DND-41 (cell line): ENCODE data around the gene DGKE.

Experiments
- EZH2 ChIP-seq: IDR thresholded peaks from 3 replicates; pipeline ENCODE4 v1.6.1; 2012; ENCODE audit warnings: borderline replicate concordance, low read depth, mild to moderate bottlenecking, moderate library complexity, low read length, inconsistent platforms; ENCODE audit not compliant: severe bottlenecking
- TF ChIP-seq, protein P1 (sequence below): IDR thresholded peaks from 2 replicates; pipeline ENCODE4 v1.5.1; 2012; ENCODE audit warnings: borderline replicate concordance, low read length, moderate library complexity, mild to moderate bottlenecking; ENCODE audit not compliant: poor library complexity, severe bottlenecking; ENCODE audit errors: extremely low read depth

DNA sequence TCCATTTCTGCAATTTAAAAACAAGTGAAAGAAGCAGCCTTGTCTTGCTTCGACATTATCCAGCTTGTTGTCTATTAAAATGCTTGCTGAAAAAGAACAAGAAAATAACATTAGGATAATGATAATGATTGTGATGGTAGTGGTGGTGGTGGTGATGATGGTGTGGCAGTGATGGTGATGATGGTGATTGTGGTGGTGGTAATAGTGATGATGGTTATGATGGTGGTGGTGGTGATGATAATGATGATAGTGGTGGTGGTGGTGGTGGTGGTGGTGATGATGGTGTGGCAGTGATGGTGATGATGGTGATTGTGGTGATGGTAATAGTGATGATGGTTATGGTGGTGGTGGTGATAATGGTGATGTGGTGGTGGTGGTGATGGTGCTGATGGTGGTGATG, 41.7 kb upstream of the DGKE start:
- no peak for TF ChIP-seq EZH2
- TF ChIP-seq, protein P1, sequence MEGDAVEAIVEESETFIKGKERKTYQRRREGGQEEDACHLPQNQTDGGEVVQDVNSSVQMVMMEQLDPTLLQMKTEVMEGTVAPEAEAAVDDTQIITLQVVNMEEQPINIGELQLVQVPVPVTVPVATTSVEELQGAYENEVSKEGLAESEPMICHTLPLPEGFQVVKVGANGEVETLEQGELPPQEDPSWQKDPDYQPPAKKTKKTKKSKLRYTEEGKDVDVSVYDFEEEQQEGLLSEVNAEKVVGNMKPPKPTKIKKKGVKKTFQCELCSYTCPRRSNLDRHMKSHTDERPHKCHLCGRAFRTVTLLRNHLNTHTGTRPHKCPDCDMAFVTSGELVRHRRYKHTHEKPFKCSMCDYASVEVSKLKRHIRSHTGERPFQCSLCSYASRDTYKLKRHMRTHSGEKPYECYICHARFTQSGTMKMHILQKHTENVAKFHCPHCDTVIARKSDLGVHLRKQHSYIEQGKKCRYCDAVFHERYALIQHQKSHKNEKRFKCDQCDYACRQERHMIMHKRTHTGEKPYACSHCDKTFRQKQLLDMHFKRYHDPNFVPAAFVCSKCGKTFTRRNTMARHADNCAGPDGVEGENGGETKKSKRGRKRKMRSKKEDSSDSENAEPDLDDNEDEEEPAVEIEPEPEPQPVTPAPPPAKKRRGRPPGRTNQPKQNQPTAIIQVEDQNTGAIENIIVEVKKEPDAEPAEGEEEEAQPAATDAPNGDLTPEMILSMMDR: no peak
